Body of pancreas (tissue), 4 donors: Measurements from ENCODE around the gene NHERF1.

Experiments used
- POLR2A ChIP-seq, 3 donors: fragments of 450-650 bp; IDR thresholded peaks; one replicate each; pipeline ENCODE4 v1.6.1; 2016; ENCODE audit warnings: antibody characterized with exemption in 3 of 3, mild to moderate bottlenecking in 2 of 3
- TF ChIP-seq, protein P1 (sequence below), 7 experiments: fragments of 450-650 bp in 4 of 7; fragments of 200-600 bp in 3 of 7; sonication (generic) in 3 of 7; IDR thresholded peaks; one replicate each; pipeline ENCODE4 v1.5.1; 2016 to 2019; ENCODE audit warnings: antibody characterized with exemption in 7 of 7

DNA sequence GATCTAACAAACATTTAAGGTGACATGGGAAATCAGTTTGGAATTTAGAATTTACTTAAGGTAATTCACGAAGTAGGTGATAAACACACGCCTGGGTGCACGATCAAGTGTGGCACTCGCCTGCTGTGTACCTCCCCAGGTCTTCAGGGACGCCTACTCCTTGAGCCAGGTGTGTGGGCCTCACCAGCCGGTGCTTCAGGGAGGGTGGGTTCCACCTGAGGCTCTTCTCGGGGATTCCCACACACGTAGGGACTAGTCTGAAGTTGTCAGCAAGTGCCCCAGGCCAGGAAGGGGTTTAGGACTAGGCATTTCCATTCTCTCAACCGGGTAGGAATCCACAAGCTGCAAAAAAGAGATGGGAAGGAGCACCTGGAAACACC lies 37.5 kb downstream of the NHERF1 start:
- TF ChIP-seq, protein P1, sequence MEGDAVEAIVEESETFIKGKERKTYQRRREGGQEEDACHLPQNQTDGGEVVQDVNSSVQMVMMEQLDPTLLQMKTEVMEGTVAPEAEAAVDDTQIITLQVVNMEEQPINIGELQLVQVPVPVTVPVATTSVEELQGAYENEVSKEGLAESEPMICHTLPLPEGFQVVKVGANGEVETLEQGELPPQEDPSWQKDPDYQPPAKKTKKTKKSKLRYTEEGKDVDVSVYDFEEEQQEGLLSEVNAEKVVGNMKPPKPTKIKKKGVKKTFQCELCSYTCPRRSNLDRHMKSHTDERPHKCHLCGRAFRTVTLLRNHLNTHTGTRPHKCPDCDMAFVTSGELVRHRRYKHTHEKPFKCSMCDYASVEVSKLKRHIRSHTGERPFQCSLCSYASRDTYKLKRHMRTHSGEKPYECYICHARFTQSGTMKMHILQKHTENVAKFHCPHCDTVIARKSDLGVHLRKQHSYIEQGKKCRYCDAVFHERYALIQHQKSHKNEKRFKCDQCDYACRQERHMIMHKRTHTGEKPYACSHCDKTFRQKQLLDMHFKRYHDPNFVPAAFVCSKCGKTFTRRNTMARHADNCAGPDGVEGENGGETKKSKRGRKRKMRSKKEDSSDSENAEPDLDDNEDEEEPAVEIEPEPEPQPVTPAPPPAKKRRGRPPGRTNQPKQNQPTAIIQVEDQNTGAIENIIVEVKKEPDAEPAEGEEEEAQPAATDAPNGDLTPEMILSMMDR (IDR thresholded peaks at IDR 0.05): no peak
- no peak for TF ChIP-seq POLR2A (IDR thresholded peaks at IDR 0.05)
